ENCODE data around the gene TCEAL9. TPM values are rescaled to one million over a fixed set of nuclear protein-coding genes. Genes with fewer than 3 reads are reported as not detected.
A peak's percentile ranks its signal among the peaks of the same experiment; 100 is the strongest.

The TCEAL9 gene, protein sequence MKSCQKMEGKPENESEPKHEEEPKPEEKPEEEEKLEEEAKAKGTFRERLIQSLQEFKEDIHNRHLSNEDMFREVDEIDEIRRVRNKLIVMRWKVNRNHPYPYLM
- 10 to 100 TPM; 20.9 to 29.6 (median 27.3) TPM for total RNA-seq
- long read RNA-seq, donor 1, transcript TCEAL9-201 (2 exons, 699 nt): minor isoform, 6 of 33 reads
- long read RNA-seq, donor 1, transcript TCEAL9-202 (3 exons, 1,033 nt): major isoform, 26 of 33 reads
- long read RNA-seq, donor 1, partial matches to known transcripts: 0 of 33 reads
- long read RNA-seq, donor 1, other reads (novel, unspliced or antisense): 0 of 33 reads
- long read RNA-seq, donor 2, transcript TCEAL9-202 (3 exons, 1,033 nt): minor isoform, 6 of 21 reads
- long read RNA-seq, donor 2, transcript TCEAL9-201 (2 exons, 699 nt): major isoform, 10 of 21 reads
- long read RNA-seq, donor 2, partial matches to known transcripts: 5 of 21 reads
- long read RNA-seq, donor 2, other reads (novel, unspliced or antisense): 0 of 21 reads

DNA sequence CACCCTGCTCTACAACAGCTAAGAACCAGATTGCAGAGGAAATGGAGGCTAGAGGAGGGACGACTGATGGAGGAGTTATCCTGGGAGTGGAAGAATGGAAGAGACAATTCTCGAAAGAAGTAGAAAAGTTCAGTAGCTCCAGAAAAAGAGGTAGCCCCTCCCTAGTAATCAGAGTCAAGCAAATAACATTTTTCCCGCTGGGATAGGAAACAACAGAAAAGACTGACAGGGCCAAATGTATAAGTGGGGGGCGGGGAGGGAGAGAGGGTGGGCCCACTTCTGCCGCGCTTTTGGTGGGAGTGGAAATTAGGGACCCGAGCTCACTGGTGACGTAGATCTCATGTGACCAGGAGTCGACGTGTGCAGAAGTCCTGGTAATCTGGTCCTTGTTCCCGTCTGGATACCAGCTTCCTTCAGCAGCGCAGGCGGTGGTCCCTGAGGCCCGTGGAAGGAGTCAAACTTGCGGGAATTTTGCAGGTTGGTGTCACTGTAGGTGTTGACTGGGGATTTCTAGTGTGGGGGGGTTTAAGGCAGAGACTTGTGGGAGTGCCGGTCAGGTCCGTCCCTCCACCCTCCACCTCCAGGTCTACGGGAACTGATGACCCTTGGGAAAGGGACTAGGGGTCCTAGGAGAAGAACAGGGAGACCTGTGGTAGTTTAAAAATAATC lies at the start of gene TCEAL9:
TCEAL9 (plus strand) TSS at position 377 of the 669 bp plus-strand sequence. CDS start 1,179 bp downstream, outside the sequence.
- no peaks in the 10 kb centered on the region for H3K36me3 ChIP-seq (ENCODE audit: low read depth)
- H3K9me3 ChIP-seq: no peaks in the 10 kb centered on the region
- DNase-seq (peak in 2 of 3 donors; percentile 55 to 73), ATAC-seq (peak; percentile 85)
- H3K4me3 ChIP-seq: peak within 1 kb of the TSS; percentile 38
- intact Hi-C loops (cut with DNase I, micrococcal nuclease): no loop called here
- H3K4me1 ChIP-seq (ENCODE audit: low read depth): no peaks in the 10 kb centered on the region
- TF ChIP-seq, protein P1, sequence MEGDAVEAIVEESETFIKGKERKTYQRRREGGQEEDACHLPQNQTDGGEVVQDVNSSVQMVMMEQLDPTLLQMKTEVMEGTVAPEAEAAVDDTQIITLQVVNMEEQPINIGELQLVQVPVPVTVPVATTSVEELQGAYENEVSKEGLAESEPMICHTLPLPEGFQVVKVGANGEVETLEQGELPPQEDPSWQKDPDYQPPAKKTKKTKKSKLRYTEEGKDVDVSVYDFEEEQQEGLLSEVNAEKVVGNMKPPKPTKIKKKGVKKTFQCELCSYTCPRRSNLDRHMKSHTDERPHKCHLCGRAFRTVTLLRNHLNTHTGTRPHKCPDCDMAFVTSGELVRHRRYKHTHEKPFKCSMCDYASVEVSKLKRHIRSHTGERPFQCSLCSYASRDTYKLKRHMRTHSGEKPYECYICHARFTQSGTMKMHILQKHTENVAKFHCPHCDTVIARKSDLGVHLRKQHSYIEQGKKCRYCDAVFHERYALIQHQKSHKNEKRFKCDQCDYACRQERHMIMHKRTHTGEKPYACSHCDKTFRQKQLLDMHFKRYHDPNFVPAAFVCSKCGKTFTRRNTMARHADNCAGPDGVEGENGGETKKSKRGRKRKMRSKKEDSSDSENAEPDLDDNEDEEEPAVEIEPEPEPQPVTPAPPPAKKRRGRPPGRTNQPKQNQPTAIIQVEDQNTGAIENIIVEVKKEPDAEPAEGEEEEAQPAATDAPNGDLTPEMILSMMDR (IDR thresholded peaks at IDR 0.05): no peak

DNA sequence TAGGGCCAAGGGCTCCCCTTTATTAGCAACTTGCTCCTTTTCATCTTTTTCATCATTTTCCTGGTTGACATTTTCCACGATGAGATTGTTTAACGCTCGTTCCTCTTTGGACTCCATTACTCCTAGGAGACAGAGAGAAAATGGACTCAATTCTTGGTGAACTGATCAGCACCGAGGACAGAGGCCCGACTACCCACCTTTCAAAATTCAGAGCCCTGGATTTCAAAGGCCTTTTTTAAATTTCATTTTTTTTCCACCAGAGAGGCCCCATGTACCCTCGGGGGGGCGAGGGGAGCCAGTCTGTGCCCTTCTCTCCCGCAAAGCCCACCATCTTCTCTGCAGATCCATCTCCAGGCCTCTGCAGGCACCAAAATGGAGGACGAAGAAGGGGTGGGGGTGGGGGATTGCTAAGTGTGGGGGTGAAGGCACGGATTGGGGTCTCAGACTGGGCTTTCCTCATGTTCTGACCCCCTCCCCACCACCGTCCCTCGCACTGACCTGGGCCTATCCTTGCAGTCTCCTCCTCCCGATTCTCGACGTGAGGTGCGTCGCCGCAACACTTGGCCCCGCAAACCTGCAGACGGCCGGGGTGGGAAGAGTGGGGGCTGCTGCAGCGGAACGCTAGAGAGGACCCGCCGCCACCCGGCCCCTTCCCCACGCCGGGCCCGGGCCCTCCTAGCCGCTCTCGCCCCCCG lies 46.3 kb upstream of the TCEAL9 start:
- no peaks in the 10 kb centered on the region for H3K36me3 ChIP-seq (ENCODE audit: low read depth)
- intact Hi-C loops (cut with DNase I, micrococcal nuclease): no loop called here
- TF ChIP-seq, protein P1 (IDR thresholded peaks at IDR 0.05): no peak
- H3K4me3 ChIP-seq: peak overlapping the region; percentile 19
- H3K4me1 ChIP-seq (ENCODE audit: low read depth): no peaks in the 10 kb centered on the region
- ATAC-seq: peak; percentile 26
- DNase-seq: peak in 2 of 3 donors; percentile 15 to 51
- H3K9me3 ChIP-seq: no peaks in the 10 kb centered on the region

DNA sequence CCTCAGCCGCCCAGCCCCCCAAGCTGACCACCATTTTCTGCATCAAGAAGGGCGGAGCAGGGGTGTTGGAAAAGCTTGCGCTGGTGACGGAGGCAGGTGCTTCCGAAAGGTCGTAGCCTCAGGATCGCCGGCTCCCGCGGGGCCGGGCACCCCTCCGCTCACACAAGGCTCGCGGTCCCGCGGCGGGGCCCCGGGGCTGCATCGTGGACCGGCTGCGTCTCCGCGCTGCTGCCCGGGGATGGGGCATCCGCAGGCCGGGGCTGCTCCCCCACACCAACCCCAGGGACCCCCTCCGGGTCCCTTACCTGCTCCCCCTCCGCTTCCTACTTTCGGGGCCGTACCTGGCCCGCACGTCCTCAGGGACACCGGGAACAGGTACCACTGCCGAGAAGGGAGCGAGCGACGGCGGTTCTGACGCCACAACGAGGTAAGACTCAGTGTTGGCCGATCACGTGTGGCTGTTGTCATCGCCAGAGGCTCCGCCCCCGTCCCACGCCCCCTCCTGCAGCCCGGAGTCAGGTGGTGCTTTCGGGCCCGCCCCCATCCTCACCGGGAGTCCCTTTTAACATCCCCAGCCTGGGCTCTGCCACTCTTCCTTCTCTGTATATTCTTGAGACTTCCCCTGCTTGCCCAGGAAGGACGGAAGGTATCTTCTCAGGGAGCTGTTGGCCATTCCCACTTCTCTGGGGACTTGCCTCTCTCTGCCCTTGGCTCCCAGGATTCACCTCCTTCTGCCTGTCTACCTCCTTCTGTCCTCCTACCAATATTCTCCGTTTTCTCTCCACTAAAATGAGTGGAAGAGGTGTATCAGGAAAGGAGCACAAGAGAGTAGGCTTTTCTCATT lies 45.5 kb upstream of the TCEAL9 start, which contains the start of gene BEX2:
BEX2 (minus strand) TSS at position 436 of the 844 bp plus-strand sequence. CDS start 1,014 bp downstream, outside the sequence.
- DNase-seq: peak; percentile 85 to 87 (median 85)
- H3K4me3 ChIP-seq: peak within 1 kb of the TSS; percentile 19
- no peaks in the 10 kb centered on the region for H3K36me3 ChIP-seq (ENCODE audit: low read depth)
- intact Hi-C loops (cut with DNase I, micrococcal nuclease): no loop called here
- H3K4me1 ChIP-seq (ENCODE audit: low read depth): no peaks in the 10 kb centered on the region
- H3K9me3 ChIP-seq: no peaks in the 10 kb centered on the region
- ATAC-seq: peak; percentile 100
- TF ChIP-seq, protein P1 (IDR thresholded peaks at IDR 0.05): no peak

DNA sequence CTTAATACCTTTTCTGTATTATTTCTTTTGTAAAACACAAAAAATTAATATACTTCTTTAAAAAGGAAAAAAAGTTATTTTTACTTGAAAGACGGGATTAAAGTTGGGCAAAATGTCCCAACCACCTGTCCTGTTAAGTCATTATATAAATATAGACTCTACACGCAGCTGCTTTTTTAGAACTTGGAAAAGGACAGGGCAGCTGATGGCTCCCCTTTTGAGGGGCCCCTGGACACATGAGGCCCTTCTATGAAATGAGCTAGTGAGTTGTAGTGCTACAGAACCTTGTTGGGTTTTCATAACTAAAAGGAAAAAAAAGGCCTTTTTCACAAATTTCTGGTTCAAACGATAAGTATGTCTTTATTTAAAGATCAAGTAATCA lies 44.9 kb upstream of the TCEAL9 start:
- no peak for ATAC-seq
- H3K4me3 ChIP-seq: no peak overlapping the region

More for the DNA sequence above, 44.9 kb upstream of the TCEAL9 start:
- no peak for DNase-seq
- no peaks in the 10 kb centered on the region for H3K9me3 ChIP-seq
- TF ChIP-seq, protein P1 (IDR thresholded peaks at IDR 0.05): no peak
- H3K36me3 ChIP-seq (ENCODE audit: low read depth): no peaks in the 10 kb centered on the region
- intact Hi-C loops (cut with DNase I, micrococcal nuclease): no loop called here
- no peaks in the 10 kb centered on the region for H3K4me1 ChIP-seq (ENCODE audit: low read depth)
